Measurements from ENCODE around the gene MORN3. TPM values are rescaled to one million over a fixed set of nuclear protein-coding genes. Genes with fewer than 3 reads are reported as not detected.
"Not testable (repeated sequence)": the region's sequence is repeated elsewhere in the genome, so short reads cannot be mapped to it uniquely, and the experiment has no call there.

The MORN3 gene
- total RNA-seq, 2 donors from 2014 or later = not detected

DNA sequence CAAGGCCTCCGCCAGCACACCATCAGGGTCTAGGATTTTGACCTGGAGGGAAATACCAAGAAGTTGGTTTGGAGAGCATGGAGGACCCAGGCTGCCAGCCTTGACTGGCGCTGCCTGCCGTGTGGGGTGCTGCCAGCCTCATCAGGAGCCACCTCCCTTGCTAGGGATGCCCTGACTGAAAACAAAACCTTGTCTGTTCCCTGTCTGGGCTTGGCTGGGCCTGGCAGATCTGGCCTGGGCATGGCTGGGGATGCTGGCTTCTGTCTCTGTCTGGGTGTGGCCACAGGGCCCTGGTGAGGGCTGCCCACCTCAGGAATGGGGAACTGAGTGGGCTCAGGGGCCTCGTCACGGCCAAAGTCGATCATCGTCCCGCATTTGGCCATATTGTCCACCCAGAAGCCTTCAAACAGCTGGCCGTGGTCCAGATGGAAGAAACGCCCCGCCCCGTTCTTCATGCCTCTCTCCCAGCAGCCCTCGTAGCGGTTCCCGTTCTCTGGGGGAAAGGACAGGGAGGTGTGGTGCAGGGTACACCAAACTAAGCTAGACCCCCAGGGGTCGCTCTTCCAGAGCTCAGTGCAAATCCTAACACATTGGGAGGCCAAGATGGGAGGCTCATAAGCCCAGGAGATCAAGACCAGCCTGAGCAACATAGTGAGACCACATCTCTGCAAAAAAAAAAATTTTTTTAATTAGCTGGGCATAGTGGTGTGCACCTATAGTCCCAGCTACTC, 16.5 kb downstream of the MORN3 start:
- ATAC-seq = no peak
- intact Hi-C loops (cut with DNase I, micrococcal nuclease) = no loop called here
- no peak for DNase-seq

DNA sequence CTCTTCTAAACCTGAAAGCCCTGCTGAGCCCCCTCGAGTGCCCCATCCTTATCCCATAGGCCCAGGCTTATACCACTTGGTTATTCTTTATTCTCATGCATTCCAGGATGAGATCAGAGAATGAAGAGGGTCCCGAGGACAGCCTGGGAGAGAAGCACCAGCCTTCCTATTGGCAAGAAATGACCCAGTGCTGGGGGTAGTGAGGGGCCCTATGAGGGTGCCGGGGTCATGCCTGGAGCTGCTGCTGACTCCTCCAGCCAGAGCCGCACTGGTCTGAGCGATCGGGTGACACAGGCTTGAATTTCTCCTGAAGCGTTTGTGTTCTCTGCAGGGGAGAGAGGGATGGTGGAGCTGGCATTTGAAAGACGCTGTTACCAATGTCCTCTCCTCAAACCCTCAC, 18.1 kb downstream of the MORN3 start:
- intact Hi-C loops (cut with DNase I, micrococcal nuclease) = no loop called here
- DNase-seq (no peak), ATAC-seq (no peak)

DNA sequence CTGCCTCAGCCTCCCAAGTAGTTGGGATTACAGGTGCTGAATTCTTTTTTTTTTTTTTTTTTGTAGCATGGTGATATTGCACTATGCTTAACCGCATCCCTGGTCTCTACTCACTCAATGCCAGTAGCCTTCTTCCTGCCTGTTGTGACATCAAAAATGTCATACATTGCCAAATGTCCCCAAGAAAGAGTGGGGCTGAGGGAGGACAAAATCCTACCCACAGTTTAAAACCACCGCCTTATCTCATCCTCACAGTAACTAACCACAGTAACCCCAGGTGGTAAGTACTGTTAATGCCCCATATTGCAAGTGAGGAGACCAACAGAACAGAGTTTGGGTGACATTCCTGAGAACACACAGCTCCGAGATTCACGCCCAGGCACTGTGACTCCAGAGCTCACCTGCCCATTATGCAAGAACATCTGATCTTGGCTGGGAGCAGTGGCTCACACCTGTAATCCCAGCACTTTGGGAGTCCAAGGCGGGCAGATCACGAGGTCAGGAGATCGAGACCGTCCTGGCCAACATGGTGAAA, 19.6 kb downstream of the MORN3 start:
- no peak for ATAC-seq
- intact Hi-C loops (cut with DNase I, micrococcal nuclease) = no loop called here
- no peak for DNase-seq

DNA sequence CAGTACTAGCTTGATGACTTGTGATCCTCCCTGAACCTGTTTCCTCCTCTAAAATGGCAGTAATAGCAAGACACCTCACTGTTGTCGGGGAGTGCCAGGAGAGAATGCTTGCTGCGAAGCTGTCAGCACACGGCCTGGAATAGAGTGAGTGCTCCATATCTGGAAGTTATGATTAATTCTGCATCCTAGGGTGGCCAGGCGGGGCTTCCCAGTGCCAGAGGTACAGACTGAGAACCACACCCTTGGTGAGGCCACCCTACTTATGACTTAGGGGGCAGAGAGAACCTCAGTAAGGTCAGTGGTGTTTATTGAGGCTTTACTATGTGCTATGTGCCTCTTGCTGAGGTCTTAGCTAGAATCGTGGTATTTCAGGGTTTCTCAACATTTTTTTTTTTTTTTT, 20.1 kb downstream of the MORN3 start:
- no peak for DNase-seq
- no peak for ATAC-seq
- intact Hi-C loops (cut with DNase I, micrococcal nuclease) = no loop called here

DNA sequence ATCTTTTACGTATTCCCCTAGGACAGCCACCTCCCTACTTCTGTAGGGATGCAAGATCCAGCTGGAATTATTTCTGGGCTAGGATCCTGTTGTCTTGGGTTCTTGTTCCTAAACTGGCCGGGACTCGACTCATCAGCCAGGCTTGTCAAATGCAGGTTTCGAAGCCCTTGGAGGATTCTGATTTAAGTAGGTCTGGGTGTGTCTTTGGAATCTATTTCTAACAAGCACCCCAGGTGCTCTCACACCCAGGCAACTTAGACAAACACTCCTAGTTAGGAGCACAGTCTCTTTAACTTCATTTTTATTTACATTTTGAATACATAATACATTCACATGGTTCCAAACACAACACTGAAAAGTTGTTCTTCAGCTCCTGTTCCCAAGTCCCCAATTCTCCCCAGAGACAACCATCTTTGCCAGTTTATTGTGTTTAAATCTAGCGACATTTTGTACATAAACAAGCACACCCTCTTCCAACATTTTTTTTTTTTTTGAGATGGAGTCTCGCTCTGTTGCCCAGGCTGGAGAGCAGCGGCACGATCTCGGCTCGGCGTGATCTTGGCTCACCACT, 20.9 kb downstream of the MORN3 start:
- intact Hi-C loops (cut with DNase I, micrococcal nuclease) = no loop called here
- ATAC-seq = no peak
- no peak for DNase-seq

DNA sequence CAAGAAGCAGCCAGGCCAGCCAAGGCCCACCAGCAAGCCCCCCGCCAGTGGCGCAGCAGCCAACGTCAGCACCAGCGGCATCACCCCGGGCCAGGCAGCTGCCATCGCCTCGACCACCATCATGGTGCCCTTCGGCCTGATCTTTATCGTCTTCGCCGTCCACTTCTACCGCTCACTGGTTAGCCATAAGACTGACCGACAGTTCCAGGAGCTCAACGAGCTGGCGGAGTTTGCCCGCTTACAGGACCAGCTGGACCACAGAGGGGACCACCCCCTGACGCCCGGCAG, 28.2 kb downstream of the MORN3 start:
- intact Hi-C loops (cut with DNase I, micrococcal nuclease) = no loop called here
- ATAC-seq = no peak
- DNase-seq = no peak

DNA sequence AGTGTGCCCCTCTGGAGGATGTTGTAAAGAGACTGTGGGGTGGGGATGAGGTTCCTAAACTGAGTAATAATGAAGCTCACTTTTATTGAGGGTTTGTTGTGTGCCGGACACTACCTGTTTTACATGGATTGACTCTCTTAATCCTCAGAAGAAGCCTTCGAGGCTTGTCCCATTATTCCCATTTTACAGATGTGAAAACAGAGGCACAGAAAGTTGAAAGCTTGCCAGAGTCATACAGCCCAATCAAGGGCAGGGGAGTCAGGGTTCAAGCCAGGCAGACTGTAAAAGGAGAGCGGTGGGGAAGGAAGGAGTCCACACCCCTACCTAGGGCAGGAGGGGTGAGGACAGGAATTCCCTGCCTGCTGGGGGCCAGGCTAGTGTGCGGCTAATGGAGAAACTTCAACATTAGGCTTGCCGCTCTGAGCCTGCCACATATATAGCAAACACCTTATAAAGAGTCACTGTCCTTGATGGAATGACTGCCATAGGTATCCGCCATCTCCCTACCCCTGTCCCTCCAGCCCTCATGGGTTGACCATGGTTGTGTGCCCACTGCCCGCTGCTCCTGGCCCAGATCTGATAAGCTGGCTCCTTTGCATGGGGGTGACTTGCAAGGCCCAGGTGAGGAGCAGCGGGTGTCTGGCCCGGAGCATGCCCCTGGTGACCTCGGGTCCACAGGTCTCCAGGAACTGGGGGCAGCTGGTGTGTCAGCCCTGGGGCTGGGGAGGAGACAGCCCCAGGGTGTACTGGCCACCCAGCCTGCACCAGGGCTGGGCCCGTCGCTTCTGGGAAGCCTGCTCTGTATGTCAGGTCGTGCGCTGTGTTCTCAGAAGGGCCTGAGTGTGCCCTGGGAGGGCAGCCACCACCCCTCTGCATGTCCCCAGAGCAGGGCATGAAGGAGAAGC, 30.9 kb downstream of the MORN3 start:
- DNase-seq = no peak
- intact Hi-C loops (cut with DNase I, micrococcal nuclease) = no loop called here
- ATAC-seq = no peak

DNA sequence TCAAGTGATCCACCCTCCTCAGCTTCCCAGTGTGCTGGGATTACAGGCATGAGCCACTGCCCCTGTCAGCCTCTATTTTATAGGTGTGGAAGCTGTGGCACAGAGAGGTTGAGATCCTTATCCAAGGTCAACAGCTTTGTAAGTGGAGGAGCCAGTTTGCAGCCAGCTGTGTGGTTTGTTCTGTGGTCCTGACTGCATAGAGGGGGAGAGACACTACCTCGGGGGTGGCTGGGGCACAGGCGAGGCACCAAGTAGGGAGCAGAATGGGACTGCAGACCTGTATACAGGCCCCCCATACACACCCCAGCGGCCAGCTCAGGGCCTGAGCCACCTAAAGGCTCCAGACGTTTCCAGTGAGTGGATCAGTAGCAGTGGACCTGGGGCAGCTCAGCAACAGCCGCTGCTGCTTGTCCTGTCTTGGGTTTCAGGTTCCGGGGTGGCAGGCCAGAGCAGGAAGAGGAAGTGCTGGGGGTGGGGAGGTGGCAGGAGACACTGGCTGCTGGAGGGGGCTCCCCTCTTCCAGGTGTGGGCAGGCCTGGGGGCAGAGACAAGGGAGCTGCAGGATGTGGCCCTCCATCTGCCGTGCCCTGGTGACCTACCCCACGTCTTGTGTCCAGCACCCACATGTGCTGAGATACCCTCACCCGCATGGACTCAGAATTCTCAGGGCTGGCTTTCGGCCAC, 32.1 kb downstream of the MORN3 start:
- DNase-seq (peak; percentile 44 to 52), ATAC-seq (peak; percentile 30)
- intact Hi-C loops (cut with DNase I, micrococcal nuclease) = no loop called here

DNA sequence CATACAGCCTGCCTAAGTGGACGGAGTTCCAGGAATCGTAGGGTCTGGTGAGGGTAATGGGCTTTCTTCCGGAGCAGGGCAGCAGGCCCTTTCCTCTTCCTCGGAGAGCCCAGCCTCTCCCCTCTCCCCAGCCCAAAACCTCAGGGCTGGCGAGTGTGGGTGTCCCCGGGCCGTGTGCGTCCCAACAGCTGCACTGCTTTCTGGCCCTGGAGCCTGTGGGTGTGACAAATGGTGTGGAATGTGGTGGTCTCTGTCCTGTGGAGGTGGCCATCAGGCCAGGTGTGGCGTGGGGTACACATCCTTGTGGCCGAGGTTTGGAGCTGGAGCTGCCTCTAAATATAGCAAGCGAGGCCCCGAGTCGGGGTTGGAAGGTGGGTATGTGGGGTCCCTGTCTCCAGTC, 34.6 kb downstream of the MORN3 start:
- ATAC-seq (no peak), DNase-seq (no peak)
- intact Hi-C loops (cut with DNase I, micrococcal nuclease) = no loop called here

DNA sequence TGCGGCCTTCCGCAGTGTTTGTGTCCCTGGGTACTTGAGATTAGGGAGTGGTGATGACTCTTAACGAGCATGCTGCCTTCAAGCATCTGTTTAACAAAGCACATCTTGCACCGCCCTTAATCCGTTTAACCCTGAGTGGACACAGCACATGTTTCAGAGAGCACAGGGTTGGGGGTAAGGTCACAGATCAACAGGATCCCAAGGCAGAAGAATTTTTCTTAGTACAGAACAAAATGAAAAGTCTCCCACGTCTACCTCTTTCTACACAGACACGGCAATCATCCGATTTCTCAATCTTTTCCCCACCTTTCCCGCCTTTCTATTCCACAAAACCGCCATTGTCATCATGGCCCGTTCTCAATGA, 35.6 kb downstream of the MORN3 start:
- not testable (repeated sequence) for ATAC-seq

DNA sequence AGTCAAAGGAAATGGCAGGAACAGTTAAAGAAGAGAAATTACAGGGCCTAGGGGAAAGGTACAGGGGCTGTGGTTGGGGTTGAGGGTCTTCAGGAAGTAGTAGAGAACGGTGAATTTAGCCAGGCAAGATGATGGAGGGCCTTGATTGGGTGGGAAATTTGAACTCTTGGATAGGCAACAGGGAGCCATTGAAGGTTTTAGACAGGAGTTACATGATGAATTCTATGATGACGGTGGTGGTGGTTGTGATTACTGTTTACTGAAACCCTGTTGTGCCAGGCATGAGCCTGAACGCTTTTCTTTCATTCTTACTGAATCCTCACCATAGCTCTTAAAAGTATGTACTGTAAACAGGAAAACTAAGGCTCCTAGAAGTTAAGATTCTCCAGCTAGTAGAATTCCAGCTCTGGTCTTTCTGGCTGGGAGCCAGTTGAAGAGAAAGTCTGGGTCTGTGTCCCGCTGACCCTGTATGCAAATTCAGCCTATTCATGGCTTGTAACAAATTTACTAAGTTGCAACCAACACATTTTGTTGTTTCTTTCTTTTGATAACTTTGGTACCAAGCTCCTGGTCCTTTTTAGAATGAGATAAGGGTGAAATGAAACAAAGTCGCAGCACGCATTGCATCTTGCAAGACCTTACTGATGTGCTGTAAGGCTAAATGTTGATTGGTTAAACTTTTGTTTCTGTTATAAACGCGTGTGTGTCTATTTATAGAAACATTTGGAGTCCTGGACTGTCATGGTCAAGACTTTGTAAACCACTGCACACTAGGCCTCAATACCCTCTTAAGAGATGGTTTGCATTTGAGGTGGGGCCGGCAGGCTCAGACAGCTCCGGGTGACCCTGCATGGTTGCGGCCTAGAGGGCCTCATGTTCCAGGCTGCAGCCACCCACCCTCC, 37.1 kb downstream of the MORN3 start:
- ATAC-seq = no peak
- no peak for DNase-seq

More for the DNA sequence above, 35.6 kb downstream of the MORN3 start:
- DNase-seq; intact Hi-C loops (cut with DNase I, micrococcal nuclease): not testable (repeated sequence)

DNA sequence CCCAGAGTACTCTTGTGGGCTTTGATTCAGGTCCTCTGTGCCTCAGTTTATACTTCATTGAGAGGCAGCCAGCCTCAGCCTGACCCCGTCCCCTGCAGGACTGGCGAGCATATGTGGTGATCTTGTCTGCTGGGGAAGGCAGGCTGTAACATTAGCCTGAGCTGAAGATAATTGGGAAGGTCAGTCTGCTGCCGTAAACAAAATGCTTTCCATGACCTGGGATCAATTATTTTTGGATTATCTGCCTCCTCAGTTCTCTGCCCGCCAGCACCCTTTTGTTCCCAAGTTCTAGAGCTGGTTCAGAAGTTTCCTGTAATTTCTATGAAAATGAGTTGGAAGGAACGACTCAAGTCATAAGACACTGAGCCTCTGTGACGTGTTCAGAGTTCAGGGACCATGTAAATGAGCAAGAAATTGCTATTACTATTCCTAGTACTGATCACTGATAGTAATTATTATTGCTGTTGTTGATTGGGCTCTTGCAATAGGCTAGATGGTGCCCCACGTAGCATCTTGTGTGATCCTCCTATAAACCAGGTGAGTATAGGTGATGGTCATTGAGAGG, 38.6 kb downstream of the MORN3 start:
- ATAC-seq (no peak), DNase-seq (no peak)
- intact Hi-C loops (cut with DNase I, micrococcal nuclease) = no loop called here

More for the DNA sequence above, 37.1 kb downstream of the MORN3 start:
- intact Hi-C loops (cut with DNase I, micrococcal nuclease) = no loop called here

DNA sequence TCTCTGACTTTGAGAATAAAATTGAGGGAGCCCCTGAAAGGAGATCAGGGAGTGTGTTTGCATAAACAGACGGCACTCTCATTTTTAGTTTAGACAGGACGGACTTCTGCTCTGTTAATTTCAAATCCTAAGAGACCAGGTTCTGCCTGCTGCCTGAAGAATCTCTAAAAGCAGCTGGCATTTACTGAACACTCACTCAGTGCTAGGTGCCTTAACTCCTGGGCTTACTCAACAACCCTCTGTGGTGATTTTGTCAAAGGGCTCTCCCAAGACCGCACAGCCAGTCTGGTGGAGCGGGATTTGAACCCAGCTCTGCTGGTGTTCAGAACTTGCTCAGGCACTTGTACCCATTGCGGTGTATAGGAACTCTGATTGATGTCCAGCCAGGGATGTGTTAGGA, 40.9 kb downstream of the MORN3 start:
- intact Hi-C loops (cut with DNase I, micrococcal nuclease) = loop anchor here in 1 of 2 donors (5.0 kb wide), 1 partner anchor 76 kb away; no protein-coding TSS in a partner anchor
- DNase-seq (no peak), ATAC-seq (no peak)

DNA sequence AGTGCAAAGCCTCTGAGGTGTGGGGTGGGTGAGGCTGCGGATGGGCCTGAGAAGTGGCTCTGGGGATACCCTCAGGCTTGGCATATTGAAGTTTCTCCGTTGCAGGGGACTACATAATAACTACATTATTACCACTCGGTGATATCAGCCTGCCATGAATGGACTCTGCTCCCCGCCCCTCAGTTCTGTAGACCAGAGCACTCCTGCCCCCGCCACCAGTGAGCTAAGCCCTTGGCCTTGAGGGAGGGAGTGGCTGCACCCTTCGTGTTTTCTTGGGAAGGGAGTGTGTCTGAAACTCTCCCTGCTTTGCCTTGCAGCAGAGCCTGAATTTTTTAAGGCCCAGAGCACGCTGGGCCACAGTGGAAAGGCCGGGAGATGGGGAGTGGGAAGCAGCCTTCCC, 41.4 kb downstream of the MORN3 start:
- DNase-seq (peak; percentile 60 to 68), ATAC-seq (peak; percentile 37)
- intact Hi-C loops (cut with DNase I, micrococcal nuclease) = loop anchor here in 1 of 2 donors (5.0 kb wide), 1 partner anchor 76 kb away; no protein-coding TSS in a partner anchor

DNA sequence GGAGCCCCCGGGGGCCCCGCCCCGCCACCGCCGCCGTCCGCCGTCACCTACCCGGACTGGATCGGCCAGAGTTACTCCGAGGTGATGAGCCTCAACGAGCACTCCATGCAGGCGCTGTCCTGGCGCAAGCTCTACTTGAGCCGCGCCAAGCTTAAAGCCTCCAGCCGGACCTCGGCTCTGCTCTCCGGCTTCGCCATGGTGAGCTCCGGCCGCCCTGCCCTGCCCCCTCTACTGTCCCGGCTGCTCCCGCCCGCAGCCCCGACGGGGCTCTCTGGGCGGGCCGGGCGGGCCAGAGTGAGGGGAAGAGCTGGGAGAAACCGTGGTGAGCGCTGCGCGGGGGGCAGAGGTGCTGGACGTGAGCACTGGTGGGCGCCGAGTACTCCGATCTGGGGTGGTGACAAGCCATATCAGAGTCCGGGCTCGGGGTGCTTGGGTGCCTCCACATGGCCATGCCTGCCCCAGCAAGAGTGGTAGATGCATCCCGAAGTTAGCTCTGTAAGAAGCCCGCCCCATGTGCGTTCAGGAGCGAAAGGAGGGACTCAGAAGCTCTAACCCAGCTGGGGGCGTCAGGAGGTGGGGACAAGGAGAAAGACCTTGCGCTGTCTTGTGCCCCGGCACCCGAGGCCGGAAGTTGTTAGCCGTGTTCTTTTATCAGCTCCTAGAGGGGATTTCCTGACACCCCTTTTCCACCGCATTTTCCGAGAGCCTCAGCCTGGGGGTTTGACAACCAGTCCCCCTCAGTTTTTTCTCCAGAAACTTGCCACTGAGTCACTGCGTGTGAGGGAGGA, 42.4 kb downstream of the MORN3 start:
- intact Hi-C loops (cut with DNase I, micrococcal nuclease) = loop anchor here in 1 of 2 donors (5.0 kb wide), 1 partner anchor 75 kb away; no protein-coding TSS in a partner anchor
- peak; percentile 63 to 76 for DNase-seq
- peak; percentile 52 for ATAC-seq

DNA sequence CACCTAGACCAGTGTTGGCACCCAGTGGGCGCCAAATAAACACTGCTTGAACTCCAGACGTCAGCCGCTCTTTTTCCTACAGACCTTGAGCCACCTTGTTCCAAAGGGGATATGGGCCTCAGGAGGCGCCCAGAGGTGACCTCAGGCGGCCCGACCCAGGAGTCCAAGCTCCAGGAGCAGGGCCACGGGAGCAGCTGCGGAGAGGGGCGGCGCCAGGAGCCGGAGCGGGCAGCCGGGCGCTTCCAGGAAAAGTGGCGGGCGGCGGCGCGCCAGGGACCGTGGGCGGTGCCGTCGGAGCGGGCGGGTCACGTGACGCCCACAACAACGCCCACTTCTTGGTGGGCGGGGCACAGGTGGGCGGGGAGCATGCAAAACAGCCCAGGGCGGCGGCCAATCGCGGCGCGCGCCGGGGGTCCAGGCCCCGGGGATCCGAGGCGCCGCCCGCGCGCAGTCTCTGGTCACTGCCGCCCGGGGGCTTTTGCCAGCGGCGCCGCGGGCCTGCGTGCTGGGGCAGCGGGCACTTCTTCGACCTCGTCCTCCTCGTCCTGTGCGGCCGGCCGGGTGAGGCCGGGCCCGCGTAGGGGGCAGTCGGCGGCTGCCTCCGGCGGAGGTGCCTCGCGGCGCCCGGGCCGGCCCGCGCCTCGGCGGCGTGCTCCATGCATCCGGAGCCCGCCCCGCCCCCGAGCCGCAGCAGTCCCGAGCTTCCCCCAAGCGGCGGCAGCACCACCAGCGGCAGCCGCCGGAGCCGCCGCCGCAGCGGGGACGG, 43.2 kb downstream of the MORN3 start, which contains the start of gene ORAI1:
Gene ORAI1, plus strand, starts transcription at position 444 of the 766 bp plus-strand sequence.
- ATAC-seq (peak; percentile 83), DNase-seq (peak; percentile 96 to 99)
- intact Hi-C loops (cut with DNase I, micrococcal nuclease) = loop anchor here in 1 of 2 donors (5.0 kb wide), 1 partner anchor 74 kb away; no protein-coding TSS in a partner anchor

Measured in left colon (tissue), 2 donors.